HepG2 (cell line): ENCODE measurements around the gene SREBF1. TPM values are rescaled to one million over a fixed set of nuclear protein-coding genes. Genes with fewer than 3 reads are reported as not detected.

Source experiments
- ATF1 ChIP-seq: IDR thresholded peaks from 2 replicates; pipeline ENCODE4 v1.6.1; 2016; ENCODE audit warnings: mild to moderate bottlenecking, control low read depth
- BCL6 ChIP-seq: IDR thresholded peaks from 2 replicates; pipeline ENCODE4 v1.6.1; 2016; ENCODE audit warnings: missing genetic modification reagents, missing compliant biosample characterization
- BORCS8-MEF2B ChIP-seq: sonication (generic); formaldehyde crosslinking; IDR thresholded peaks from 2 replicates; pipeline ENCODE4 v1.8.0; 2022; ENCODE audit warnings: mild to moderate bottlenecking, missing genetic modification reagents
- GABPB1 ChIP-seq: IDR thresholded peaks from 2 replicates; pipeline ENCODE4 v1.6.1; 2016; ENCODE audit warnings: mild to moderate bottlenecking, missing genetic modification reagents, moderate library complexity, missing compliant biosample characterization
- HOXA9 ChIP-seq: sonication (generic); formaldehyde crosslinking; IDR thresholded peaks from 2 replicates; pipeline ENCODE4 v1.8.1; 2022; ENCODE audit warnings: missing genetic modification reagents, mild to moderate bottlenecking, moderate library complexity, borderline replicate concordance
- MLXIP ChIP-seq: sonication (generic); formaldehyde crosslinking; IDR thresholded peaks from 2 replicates; pipeline ENCODE4 v1.9.0; 2021; ENCODE audit warnings: missing genetic modification reagents, borderline replicate concordance
- RBM22 ChIP-seq: fragments of 200-400 bp; formaldehyde crosslinking; optimal IDR thresholded peaks from 2 replicates; pipeline ENCODE3; 2017; ENCODE audit warnings: mild to moderate bottlenecking, low read length, moderate library complexity
- SALL1 ChIP-seq: sonication (generic); formaldehyde crosslinking; IDR thresholded peaks from 2 replicates; pipeline ENCODE4 v1.8.0; 2022; ENCODE audit warnings: mild to moderate bottlenecking, missing genetic modification reagents
- SMARCC2 ChIP-seq: fragments of 450-650 bp; IDR thresholded peaks from 2 replicates; pipeline ENCODE4 v1.6.1; 2017; ENCODE audit warnings: antibody characterized with exemption, mild to moderate bottlenecking
- TERF1 ChIP-seq: sonication (generic); formaldehyde crosslinking; IDR thresholded peaks from 2 replicates; pipeline ENCODE4 v1.8.0; 2022; ENCODE audit warnings: mild to moderate bottlenecking, missing genetic modification reagents, moderate library complexity
- ZBTB37 ChIP-seq: sonication (generic); formaldehyde crosslinking; IDR thresholded peaks from 2 replicates; pipeline ENCODE4 v1.4.0; 2020; ENCODE audit warnings: mild to moderate bottlenecking, missing genetic modification reagents
- ZNF264 ChIP-seq: sonication (generic); formaldehyde crosslinking; IDR thresholded peaks from 2 replicates; pipeline ENCODE4 v1.4.0; 2020; ENCODE audit warnings: missing genetic modification reagents
- ZNF431 ChIP-seq: sonication (generic); formaldehyde crosslinking; IDR thresholded peaks from 2 replicates; pipeline ENCODE4 v1.9.0; 2022; ENCODE audit warnings: missing genetic modification reagents, low read depth, mild to moderate bottlenecking, borderline replicate concordance
- ZNF724P ChIP-seq: sonication (generic); formaldehyde crosslinking; IDR thresholded peaks from 2 replicates; pipeline ENCODE4 v1.8.0; 2022; ENCODE audit warnings: missing genetic modification reagents, borderline replicate concordance
- ZNF770 ChIP-seq: sonication (generic); formaldehyde crosslinking; IDR thresholded peaks from 2 replicates; pipeline ENCODE4 v1.5.0; 2020; ENCODE audit warnings: mild to moderate bottlenecking, missing genetic modification reagents
- ZSCAN22 ChIP-seq: sonication (generic); formaldehyde crosslinking; IDR thresholded peaks from 2 replicates; pipeline ENCODE4 v1.4.0; 2020; ENCODE audit warnings: mild to moderate bottlenecking, missing genetic modification reagents
- ZXDC ChIP-seq: sonication (generic); formaldehyde crosslinking; IDR thresholded peaks from 2 replicates; pipeline ENCODE4 v1.5.0; 2020; ENCODE audit warnings: mild to moderate bottlenecking, missing genetic modification reagents
- polyA plus RNA-seq, 8 experiments: library from polyadenylated mRNA; depleted of rRNA in 3 of 8; stranded (reverse) in 7 of 8; unstranded in 1 of 8; fragments of >200 nt; fragmentation: Illumina TruSeq in 4 of 8; extraction: Trizol in 4 of 8; gene quantifications; 2 replicates each; pipeline versions ENCODE4 v1.2.1 to v1.2.3, GENCODE V29; 2011 to 2016; ENCODE audit warnings: low read depth in 4 of 8, missing spikeins in 1 of 8, mixed read lengths in 1 of 8; ENCODE audit not compliant: insufficient read depth in 1 of 8
- total RNA-seq, 5 experiments: library from RNA; depleted of rRNA; stranded (reverse); fragments of >200 nt; fragmentation: Illumina TruSeq; extraction: Trizol; gene quantifications; 2 replicates each; pipeline ENCODE4 v1.2.3, GENCODE V29; 2016; ENCODE audit warnings: low read depth in 1 of 5

Gene SREBF1
- total and polyA plus RNA-seq, 2 of the 13 experiments (the other 11 are each of a cell fraction or from before 2014, with no cell fraction given): 34.3 to 38.0 TPM

- TF ChIP-seq BORCS8-MEF2B (CRISPR knock-in tag) (no peak), MLXIP (CRISPR knock-in tag) (no peak), SALL1 (peak; percentile 36; the same call in 1 of the 2 replicates), SMARCC2 (no peak), ZNF770 (CRISPR knock-in tag) (peak; percentile 30; the same call in 1 of the 2 replicates), ZNF431 (no peak), RBM22 (no peak), GABPB1 (peak; percentile 50; the same call in 1 of the 2 replicates), ATF1 (CRISPR knock-in tag) (no peak), ZBTB37 (CRISPR knock-in tag) (no peak), ZSCAN22 (CRISPR knock-in tag) (no peak), HOXA9 (no peak), ZNF264 (CRISPR knock-in tag) (no peak), ZNF724P (CRISPR knock-in tag) (no peak; the same call in 1 of the 2 replicates), ZXDC (0 out of 2 replicates have a peak, but pooled peaks have one; percentile 54), TERF1 (no peak), BCL6 (CRISPR knock-in tag) (peak; percentile 27; the same call in 1 of the 2 replicates)
Measured at GRCh38 chr17:17783116-17783824, 53.5 kb downstream of the SREBF1 start (continued).
